ENCODE results near the gene CCNJL.
"Not testable (repeated sequence)": the region's sequence is repeated elsewhere in the genome, so short reads cannot be mapped to it uniquely, and the experiment has no call there.

The CCNJL gene, protein sequence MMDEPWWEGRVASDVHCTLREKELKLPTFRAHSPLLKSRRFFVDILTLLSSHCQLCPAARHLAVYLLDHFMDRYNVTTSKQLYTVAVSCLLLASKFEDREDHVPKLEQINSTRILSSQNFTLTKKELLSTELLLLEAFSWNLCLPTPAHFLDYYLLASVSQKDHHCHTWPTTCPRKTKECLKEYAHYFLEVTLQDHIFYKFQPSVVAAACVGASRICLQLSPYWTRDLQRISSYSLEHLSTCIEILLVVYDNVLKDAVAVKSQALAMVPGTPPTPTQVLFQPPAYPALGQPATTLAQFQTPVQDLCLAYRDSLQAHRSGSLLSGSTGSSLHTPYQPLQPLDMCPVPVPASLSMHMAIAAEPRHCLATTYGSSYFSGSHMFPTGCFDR

DNA sequence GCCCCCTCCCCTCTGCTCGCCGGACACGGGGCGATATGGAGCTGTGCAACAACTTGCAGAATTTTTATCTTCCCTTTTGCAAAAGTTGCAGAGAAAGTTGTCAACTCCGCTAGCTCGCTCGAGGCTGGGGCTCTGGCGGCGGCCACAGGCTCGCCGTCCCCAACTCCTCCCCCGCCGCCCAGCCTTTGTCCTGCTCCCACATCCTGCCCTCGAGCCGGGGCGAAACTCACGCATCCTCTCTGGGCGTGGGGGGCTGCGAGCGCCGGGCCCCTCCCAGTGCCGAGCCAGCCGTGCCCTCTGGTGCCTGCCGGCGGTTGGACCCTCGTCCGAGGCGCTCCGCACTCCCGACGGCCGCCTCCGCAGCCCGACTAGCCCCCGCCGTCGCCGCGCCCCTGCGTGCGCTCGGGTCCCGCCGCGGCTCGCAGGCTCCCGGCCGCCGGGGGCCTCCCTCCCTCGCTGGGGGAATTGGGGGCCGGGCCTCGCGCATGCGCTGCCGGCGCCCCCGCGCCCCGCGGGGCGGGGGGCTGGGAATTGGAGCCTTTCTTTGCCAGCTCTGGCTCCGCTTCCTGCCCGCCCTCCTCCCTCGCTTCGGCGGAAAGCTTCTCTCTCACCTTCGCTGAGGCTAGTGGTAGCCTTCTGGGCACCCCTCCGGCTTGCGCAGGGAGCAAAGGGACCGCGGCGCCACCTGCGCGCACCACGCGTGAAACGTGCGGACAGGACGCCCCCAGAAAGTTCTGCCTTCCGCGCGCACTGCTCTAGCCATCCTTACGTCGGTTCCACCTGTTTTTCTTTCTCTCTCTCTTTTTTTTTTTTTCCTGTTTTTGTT, at the start of gene CCNJL:
Gene CCNJL, minus strand, starts transcription at position 431 of the 826 bp plus-strand sequence. CDS start 641 bp downstream, outside the sequence.
- peak; percentile 95 for DNase-seq (ENCODE audit: insufficient read length, low spot score)
- peak; percentile 77 for FAIRE-seq

DNA sequence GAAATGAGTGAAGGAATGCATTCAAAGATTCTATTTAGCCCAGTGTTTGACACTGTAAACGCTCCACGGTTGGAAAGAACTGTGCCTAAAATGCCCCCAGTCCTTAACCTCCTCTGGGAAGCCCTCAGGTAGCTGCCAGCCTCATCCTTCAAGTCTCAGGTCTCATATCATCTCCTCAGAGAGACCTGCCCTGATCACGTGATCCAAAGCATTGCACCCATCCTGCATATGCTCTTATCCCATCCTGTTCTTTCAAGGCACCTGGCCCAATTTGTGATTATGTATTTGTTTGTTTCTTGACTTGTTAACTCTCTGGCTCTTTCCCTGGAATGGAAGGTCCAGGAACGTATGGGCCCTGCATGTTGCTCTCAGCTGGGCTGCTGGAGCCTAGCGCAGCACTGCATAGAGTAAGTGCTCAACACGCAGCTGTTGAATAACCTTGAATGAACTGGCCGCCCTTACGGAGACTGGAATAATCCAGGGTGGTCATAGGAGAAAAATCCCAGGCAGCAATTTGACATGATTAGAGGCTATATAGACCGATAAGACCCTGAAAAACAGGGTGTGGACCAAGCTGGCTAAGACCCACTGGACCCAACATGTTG, 49.4 kb upstream of the CCNJL start:
- DNase-seq (ENCODE audit: insufficient read length, low spot score) = no peak
- no peak for FAIRE-seq

DNA sequence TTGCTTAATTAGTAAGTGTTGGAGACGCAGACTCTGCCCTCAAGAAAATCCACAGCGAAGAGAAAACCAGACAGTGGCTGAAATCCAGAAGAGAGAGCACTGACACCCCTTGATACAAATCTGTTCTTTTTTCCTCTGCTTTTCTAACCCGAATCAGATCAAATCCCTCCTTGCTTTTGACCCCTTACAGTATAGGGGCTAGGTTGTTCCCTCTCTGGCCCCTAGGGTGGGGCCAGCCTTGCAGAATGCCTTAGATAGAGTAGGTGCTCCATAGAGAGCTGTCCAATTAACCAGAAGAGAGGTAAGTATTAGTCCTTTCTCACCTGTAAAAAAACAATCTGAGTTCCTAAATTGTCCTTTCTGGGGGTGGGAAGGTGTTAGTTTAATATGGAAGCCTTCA, 47.9 kb upstream of the CCNJL start:
- FAIRE-seq (no peak), DNase-seq (ENCODE audit: insufficient read length, low spot score) (no peak)

DNA sequence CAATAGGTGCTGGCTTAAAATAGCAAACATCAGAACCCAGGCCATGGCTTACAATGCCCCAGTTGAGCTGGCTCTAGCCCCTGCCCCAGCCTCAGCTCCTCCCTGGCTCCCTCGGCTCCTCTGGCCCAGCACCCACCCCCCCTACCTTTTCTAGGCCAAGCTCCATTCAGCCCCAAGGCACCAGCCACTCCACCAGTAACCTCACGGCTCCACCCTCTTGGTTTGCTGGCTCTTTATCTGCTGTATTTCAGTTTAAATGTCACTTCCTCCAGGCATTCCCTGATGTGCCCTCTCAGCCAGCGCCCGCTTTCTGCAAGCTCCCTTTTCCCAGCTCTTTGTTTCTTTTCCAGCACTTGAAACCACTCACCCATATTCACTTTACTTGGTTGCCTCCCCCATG, 47.5 kb upstream of the CCNJL start:
- no peak for DNase-seq (ENCODE audit: insufficient read length, low spot score)

DNA sequence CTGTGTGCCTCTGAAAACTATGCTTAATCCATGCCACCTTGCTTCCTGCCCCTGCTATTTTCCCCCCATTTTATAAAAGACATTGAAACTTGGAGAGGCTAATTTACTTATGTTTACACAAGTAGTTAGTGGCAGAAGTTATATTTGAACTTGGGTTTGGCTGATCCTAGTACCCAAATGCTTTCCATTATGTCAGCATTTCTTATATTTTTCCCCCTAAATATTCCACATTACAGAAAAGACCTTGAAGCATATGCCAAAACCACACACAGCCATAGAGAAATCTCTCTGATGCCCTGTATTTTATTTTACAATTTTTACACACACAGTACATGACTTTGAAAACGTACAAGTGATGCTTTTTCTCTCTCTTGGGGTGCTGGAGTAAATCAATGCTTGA, 46.9 kb upstream of the CCNJL start:
- FAIRE-seq (no peak), DNase-seq (ENCODE audit: insufficient read length, low spot score) (no peak)

More for the DNA sequence above, 47.5 kb upstream of the CCNJL start:
- FAIRE-seq = no peak

DNA sequence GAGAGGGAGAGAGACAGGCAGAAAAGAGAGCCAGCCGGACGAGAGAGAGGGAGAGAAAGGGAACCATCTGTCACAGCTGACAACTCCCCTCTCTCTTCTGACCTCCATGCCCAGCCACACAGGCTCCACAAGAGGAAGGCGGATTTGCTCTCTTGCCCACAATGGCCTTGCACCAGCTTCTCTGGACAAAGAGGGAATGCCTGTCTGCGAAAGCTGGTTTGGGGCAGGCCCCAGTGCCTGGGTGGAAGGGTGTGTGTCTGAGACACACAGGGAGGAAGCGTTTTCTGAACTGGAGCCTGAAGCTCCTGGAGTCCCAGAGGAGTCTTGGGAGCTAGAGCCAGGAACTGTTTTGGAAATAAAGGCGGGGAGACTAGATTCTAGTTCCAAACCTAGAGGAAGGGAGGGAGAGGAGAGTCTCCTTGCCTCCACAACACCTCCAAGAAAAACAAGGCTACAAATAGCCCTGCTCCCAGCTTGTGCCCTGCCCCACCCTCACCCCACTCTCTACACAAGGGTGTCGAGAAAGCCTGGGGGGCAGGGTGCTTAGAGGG, 45.6 kb upstream of the CCNJL start:
- no peak for DNase-seq (ENCODE audit: insufficient read length, low spot score)
- FAIRE-seq = no peak

DNA sequence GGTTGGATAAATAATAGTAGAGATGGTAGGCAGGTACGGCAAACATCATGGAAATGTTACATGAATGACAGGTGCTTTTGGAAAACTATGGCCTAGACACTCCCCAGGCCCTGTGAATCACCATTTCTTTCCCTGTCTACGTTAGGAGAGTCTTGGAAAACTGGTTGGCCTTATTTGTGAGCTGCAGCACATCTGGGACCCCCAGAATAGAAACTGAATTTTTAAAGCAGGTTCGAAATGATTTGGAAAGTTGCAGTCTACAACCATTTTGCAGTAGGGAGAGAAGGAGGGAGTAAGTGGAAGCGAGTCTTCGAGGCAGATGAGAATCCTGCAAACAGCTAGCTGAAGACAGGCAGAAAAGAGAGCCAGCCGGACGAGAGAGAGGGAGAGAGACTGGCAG, 45.0 kb upstream of the CCNJL start:
- no peak for DNase-seq (ENCODE audit: insufficient read length, low spot score)
- FAIRE-seq = no peak

DNA sequence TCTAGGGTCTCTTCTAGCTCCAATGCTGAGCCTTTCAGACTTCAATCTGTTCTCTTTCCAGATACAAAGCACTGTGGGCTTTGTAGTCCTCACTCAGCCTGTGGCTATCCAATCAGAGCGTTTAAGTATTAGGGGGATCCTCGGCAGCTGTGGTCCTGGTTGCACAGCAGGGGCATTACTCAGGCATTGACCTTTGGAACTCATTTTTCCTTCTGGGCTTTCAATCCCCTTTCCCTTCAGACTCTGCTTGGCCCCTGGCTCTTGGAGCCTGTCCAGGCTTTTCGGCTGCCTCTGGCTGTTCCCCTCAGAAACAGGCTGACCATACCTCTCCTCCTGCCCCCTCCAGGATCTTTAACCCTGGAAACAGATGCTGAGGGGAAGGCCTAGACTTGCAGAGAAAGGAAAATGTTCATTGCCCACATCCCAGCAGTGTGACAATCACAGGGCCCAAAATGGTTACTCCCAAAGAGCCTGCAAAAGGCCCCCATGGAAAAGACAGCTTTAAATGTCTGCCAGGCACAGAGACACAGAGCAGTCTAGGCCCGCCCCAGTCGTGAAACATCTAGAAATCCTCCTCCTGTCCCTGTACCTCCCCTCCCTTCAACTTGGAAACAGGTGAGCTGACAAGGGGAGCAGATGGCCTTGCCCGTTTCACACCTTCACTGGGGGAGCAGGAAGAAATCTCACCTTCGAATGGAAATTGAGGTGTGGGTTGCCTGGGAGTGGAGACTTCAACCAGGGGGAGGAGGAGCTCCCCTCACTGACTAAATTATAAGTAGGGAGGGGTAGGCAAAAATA, 44.4 kb upstream of the CCNJL start:
- DNase-seq (ENCODE audit: insufficient read length, low spot score) (no peak), FAIRE-seq (no peak)

DNA sequence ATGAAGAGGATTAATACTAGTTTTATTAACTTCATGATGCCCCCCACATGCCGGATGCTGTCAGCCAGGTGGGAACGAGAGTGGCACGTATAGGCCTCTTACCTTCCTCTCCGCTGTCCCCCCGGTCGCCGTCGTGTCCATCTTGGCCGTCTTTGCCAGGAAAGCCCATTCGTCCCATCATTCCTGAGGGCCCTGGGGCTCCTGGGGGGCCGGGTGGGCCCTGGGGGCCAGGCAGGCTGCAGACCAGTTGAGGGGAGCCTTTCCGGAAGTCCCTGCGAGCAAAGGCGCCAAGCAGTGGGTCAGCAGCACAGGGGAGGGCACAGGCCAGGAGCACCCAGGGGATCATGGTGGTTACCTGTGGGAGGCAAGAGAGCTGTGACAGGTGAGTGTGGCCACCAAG, 42.3 kb upstream of the CCNJL start:
- FAIRE-seq (no peak), DNase-seq (ENCODE audit: insufficient read length, low spot score) (no peak)

DNA sequence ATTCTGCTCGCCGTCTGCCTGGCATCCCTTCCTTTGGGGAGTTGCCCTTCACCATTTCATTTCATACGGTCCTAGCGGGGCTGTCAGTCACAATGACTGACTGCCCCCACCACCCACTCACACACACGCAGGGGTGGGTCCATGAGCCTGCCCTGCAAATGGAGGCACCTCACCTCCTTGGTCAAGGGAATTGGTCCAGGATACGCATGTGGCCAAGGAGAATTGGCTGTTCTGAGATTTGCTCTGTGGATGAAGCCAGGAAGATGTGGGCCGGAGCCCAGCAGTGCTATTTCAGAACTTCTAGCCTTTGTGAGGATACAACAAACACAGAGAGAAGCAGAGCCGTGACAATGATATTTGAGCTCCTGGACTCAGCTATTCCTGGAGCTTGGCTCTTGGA, 41.0 kb upstream of the CCNJL start:
- DNase-seq (ENCODE audit: insufficient read length, low spot score) = no peak
- no peak for FAIRE-seq

DNA sequence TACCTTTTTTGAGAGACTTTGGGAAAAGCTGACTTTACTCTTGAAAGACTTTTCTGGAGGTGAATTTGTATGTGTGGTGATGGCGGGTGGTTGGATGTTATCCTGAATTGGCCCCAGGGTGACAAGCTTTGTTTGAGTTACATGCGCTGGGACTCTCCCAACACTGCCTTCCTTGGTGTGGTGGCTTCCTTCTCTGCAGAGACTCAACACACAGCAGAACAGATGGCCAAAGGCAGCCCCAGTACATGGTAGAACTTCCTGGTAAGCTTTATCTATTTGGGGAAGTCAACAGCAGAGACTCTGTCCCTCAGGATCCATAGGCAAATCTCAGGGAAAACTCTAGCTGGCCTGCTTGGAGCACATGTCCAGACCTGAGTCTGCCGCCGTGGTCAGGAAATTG, 39.9 kb upstream of the CCNJL start:
- FAIRE-seq = no peak
- no peak for DNase-seq (ENCODE audit: insufficient read length, low spot score)

DNA sequence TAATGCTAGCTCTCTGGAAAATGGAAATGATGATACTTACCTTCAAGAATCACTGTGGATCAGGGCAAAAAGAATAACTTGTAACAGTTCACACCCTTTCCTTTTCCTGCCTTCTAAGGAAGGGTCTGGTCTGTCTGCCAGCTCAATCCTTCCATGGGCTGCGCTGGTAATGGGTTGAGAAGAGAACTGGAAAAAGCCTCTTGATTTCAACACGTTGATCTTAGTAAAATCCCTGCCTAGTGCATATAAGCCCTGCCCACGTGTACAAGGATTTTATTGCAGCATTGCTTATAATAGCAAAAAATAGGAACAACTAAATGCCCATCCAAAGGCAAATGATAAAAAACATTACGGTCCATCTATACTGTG, 37.6 kb upstream of the CCNJL start:
- FAIRE-seq (no peak), DNase-seq (ENCODE audit: insufficient read length, low spot score) (no peak)

DNA sequence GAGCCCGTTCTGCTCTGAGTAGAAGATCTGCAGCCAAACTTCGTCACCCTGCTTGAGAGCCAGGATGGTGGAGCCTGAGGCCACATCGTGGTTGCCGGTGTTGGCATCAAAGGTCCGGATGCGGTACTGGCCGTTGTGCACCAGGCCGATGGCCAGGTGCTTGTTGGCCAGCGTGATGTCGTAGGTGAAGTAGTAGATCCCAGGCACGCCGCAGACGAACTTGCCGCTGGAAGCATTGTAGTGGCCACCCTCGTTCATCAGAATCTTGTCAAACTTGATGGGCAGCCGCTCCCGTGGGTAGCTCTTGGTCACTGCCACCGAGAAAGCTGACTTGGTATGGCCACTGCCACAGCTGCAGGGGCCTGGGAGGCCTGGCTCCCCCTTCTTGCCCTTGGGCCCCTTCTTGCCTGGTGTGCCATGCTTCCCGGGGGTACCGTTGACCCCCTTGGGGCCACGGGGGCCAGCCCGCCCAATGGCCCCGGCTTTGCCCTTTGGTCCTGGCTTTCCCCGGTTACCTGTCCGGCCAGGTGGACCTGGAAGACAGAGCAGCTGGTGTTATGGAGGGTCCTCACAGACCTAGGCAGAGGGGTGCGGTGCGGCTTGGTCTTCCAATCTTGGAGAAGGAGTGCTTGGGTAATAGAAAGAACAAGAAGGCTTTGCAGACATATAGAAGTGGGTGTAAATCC, 37.0 kb upstream of the CCNJL start:
- DNase-seq (ENCODE audit: insufficient read length, low spot score) (no peak), FAIRE-seq (no peak)

DNA sequence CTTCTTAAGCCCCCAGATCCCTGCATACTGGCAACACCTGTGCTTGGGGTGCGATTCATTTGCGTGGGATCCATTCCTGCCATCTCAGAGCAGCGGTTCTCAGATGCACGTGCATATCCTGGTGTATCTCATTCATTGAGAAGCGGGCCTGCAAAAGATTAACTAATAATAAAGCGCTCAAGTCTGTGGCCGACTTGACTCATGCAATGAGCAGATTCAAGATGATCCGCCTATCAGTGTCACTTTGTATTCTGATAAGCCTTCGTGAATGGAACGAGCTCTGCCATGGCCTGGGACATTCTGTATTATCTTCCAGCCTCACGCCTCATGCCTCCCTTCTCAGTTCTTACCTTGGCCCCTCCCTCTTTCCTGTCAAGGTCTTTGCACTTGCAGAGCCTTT, 35.7 kb upstream of the CCNJL start:
- DNase-seq (ENCODE audit: insufficient read length, low spot score) (no peak), FAIRE-seq (no peak)

DNA sequence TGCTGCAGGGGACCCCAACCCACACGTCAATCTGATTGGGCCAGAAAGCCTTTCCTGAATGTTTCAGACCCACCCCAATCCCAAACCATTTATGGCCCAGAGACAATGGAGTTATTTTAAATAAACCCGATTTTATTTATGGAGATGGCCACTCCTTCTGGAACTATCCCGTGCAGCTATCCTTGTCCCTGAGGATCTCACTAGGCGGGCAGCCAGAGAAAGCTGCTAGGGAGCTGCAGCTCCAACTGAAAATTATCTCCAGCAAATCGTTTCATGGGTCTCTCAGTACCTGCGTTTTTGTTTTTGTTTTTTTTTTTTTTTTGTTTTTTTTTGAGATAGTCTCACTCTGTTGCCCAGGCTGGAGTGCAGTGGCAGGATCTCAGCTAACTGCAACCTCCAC, 35.1 kb upstream of the CCNJL start:
- DNase-seq (ENCODE audit: insufficient read length, low spot score) (no peak), FAIRE-seq (no peak)

DNA sequence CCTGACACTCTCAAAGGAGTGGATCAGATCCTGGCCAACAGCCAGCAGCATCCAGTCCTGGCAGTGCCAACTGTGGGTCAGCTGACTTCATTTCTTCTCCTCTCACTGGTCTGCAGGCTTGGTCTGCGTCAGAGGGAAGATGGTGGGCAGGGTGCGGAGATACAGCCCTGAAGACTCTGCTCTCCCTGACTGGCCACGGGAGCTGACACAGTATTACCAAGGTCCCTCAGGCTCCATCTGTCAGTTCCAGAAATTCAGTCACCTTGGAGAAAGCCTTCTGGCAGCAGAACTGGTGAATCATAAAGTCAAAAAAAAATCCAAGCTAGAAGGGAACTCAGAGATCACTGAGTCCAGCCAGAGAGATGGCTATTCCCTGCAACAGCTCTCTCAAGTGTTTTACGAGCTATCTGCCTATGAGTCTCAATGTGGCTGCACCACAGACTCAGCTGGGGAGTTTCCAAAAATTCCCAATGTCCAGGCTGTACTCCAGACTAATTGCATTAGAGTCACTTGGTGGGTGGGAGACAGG, 30.1 kb upstream of the CCNJL start:
- DNase-seq (ENCODE audit: insufficient read length, low spot score) (peak; percentile 29), FAIRE-seq (no peak)

DNA sequence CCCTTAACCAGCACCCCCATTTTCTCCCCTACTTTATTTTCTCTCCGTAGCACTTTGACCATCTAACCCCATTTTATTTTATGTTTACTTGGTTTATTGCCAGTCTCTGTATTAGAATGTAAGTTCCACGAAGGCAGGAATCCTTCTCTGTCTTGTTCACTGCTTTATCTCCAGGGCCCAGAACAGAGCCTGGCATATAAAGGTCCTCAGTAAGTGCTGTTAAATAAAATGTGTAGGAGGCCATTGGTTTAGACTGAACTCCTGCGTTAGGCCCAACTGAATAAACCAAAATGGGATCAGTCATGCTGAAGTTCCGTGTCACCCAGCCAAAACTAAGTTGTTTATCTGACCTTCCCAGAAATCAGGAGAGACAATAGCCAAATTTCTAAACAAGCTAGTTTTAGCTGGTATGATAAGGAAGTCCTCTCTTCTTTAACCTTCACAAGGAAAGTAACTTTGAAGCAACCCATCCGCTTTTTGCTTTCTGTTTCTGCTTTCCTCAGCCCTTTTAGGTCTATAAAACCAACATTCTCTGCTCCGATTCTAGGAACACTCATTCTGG, 29.0 kb upstream of the CCNJL start:
- FAIRE-seq = no peak

DNA sequence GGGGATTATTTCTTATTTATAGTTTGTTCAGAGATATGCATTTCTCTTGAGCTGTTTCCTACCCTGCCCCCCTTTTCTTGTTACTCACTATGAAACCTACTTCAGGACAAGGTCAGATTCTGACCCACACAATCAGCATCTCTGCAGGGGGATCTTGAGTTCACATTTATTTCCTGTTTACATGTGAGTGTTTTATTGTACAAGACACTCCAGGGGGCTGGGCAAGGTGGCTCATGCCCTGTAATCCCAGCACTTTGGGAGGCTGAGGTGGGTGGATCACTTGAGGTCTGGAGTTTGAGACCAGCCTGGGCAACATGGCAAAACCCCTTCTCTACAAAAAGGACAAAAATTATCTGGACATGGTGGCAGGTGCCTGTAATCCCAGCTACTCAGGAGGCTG, 28.1 kb upstream of the CCNJL start:
- DNase-seq (ENCODE audit: insufficient read length, low spot score); FAIRE-seq: not testable (repeated sequence)

More for the DNA sequence above, 29.0 kb upstream of the CCNJL start:
- no peak for DNase-seq (ENCODE audit: insufficient read length, low spot score)

DNA sequence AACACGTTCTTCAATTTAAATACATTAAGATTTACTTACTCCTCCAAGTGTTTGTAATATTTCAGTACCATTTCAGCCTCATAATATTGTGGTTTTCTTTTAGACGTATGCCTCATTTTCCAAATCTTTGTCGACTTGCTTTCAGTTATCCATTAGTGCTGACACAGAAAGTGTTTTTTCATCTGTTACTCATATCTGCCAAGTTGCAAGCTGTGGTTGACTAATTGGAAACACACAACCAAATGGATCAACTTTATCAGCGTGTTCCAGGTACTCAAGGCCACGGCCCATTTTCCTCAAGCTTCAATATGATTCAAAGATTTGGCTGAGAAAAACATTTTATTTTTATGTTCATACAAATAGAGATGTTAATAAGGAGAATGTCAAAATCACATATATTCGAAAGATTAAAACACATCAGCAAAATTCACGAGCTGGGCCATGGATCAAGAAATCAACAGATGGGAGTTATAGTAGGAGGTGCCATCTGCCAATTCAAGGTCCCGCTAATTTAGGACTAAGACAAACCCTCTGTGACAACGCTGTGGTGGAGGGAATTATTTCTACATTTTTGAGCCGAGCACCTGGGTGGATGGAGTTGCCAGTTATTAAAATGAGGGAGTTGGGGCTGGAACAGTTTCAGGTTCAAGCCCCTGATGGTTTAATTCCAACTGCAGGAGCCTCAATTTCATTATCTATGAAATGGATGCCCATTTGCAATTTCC, 27.2 kb upstream of the CCNJL start:
- DNase-seq (ENCODE audit: insufficient read length, low spot score) (no peak), FAIRE-seq (no peak)

All from HTR-8/SVneo (cell line).